Measurements from ENCODE around the gene SLC22A15. TPM values are rescaled to one million over a fixed set of nuclear protein-coding genes. Genes with fewer than 3 reads are reported as not detected.

Gene SLC22A15
- 0.52 to 1.0 TPM (median 0.81 TPM) in 5 replicates for total RNA-seq (2022; extraction: Qiagen RNA extraction)

GRCh38 chr1:115976062-115976920 lies at the start of gene SLC22A15:
Gene SLC22A15 (plus strand): TSS chr1:115976513. CDS start chr1:115976628, 115 bp downstream.

GRCh38 chr1:116110567-116111523 lies 134.5 kb downstream of the SLC22A15 start, which contains the start of gene MAB21L3:
Gene MAB21L3 (plus strand): TSS chr1:116111399. CDS start chr1:116112616, 1,217 bp downstream.

Other genes with a start within 250 kb of the SLC22A15 start
- gene CASQ2, start 207.8 kb upstream of the SLC22A15 start, total RNA-seq (2022; extraction: Qiagen RNA extraction) = not detected in 5 replicates
- gene NHLH2, start 135.4 kb upstream of the SLC22A15 start, total RNA-seq (2022; extraction: Qiagen RNA extraction) = not detected in 5 replicates
- gene MAB21L3, start 134.9 kb downstream of the SLC22A15 start, total RNA-seq (2022; extraction: Qiagen RNA extraction) = 0.04 TPM in 1 of 5 replicates, not detected in the others

Measured in A549 treated with Mapracorat at 1 μM for 4 hours (cell line).